ENCODE measurements around the gene OR2H1. TPM values are rescaled to one million over a fixed set of nuclear protein-coding genes. Genes with fewer than 3 reads are reported as not detected.

OR2H1 gene
- total RNA-seq (not detected), polyA plus RNA-seq (not detected)
- long read RNA-seq, donor 1, result 0 reads
- long read RNA-seq, donor 2, result 0 reads
- long read RNA-seq, donor 3, result 0 reads
- long read RNA-seq, donor 4, result 0 reads
- long read RNA-seq, donor 5, result 0 reads
- long read RNA-seq, donor 6, result 0 reads
- long read RNA-seq, donor 7, result 0 reads
- long read RNA-seq, donor 8, result 0 reads
- long read RNA-seq, donor 9, result 0 reads
- long read RNA-seq, donor 10, result 0 reads

GRCh38 chr6:29456971-29457370 is at the start of gene OR2H1, which contains the start of gene OR11A1:
TSS of gene OR2H1 (plus strand) at chr6:29457155. CDS start at chr6:29461770, 4,615 bp downstream.
TSS of gene OR11A1 (minus strand) at chr6:29457071. CDS start at chr6:29427641, 29,430 bp downstream.
- H3K9me3 ChIP-seq (replicated peaks in 1 of 3), result no peaks in the 10 kb centered on the region

GRCh38 chr6:29414588-29414987 is 42.4 kb upstream of the OR2H1 start, which contains the start of gene OR12D1:
TSS of gene OR12D1 (plus strand) at chr6:29414928.
- intact Hi-C loops (cut with DNase I), result no loop called here
- Histone ChIP-seq H3K4me3 (no peak within 1 kb of the TSS), H3K36me3 (replicated peaks in 1 of 2) (no peaks in the 10 kb centered on the region)

More at GRCh38 chr6:29456971-29457370, at the start of gene OR2H1, which contains the start of gene OR11A1:
- Histone ChIP-seq H3K36me3 (replicated peaks in 1 of 2) (no peaks in the 10 kb centered on the region), H3K4me3 (no peak within 1 kb of the TSS), H3K4me1 (replicated peaks in 1 of 2) (no peaks in the 10 kb centered on the region), H3K27ac (no peak within 1 kb of the TSS), H3K27me3 (no peaks in the 10 kb centered on the region)
- WGBS, 4 donors, result 46 to 60% (median 54%) methylated on average over 2 of the region's 2 CpGs
- no peak for DNase-seq
- TF ChIP-seq POLR2A (IDR thresholded peaks at IDR 0.05) (no peak), CTCF (IDR thresholded peaks at IDR 0.05) (no peak)
- intact Hi-C loops (cut with DNase I), result no loop called here

GRCh38 chr6:29419516-29419915 is 37.4 kb upstream of the OR2H1 start:
- TF ChIP-seq CTCF (IDR thresholded peaks at IDR 0.05), result no peak
- no peak for TF ChIP-seq POLR2A (IDR thresholded peaks at IDR 0.05)
- H3K4me3 ChIP-seq, result no peak overlapping the region
- intact Hi-C loops (cut with DNase I), result no loop called here

More at GRCh38 chr6:29414588-29414987, 42.4 kb upstream of the OR2H1 start, which contains the start of gene OR12D1:
- Histone ChIP-seq H3K9me3 (replicated peaks in 1 of 3) (no peaks in the 10 kb centered on the region), H3K27ac (no peak within 1 kb of the TSS), H3K4me1 (replicated peaks in 1 of 2) (no peaks in the 10 kb centered on the region), H3K27me3 (no peaks in the 10 kb centered on the region)
- no peak for DNase-seq
- TF ChIP-seq CTCF (IDR thresholded peaks at IDR 0.05) (no peak), POLR2A (IDR thresholded peaks at IDR 0.05) (no peak)

GRCh38 chr6:29424168-29424567 is 32.8 kb upstream of the OR2H1 start:
- Histone ChIP-seq H3K4me3 (no peak overlapping the region), H3K27ac (no peak overlapping the region), H3K9me3 (replicated peaks in 1 of 3) (no peaks in the 10 kb centered on the region), H3K27me3 (no peaks in the 10 kb centered on the region), H3K4me1 (replicated peaks in 1 of 2) (no peaks in the 10 kb centered on the region), H3K36me3 (replicated peaks in 1 of 2) (no peaks in the 10 kb centered on the region)
- intact Hi-C loops (cut with DNase I), result no loop called here
- no peak for TF ChIP-seq CTCF (IDR thresholded peaks at IDR 0.05)
- TF ChIP-seq POLR2A (IDR thresholded peaks at IDR 0.05), result no peak
- DNase-seq, result no peak
- WGBS, 4 donors, result 75 to 80% (median 77%) methylated on average over 2 of the region's 2 CpGs

More at GRCh38 chr6:29419516-29419915, 37.4 kb upstream of the OR2H1 start:
- Histone ChIP-seq H3K9me3 (replicated peaks in 1 of 3) (no peaks in the 10 kb centered on the region), H3K4me1 (replicated peaks in 1 of 2) (no peaks in the 10 kb centered on the region), H3K36me3 (replicated peaks in 1 of 2) (no peaks in the 10 kb centered on the region), H3K27ac (no peak overlapping the region), H3K27me3 (no peaks in the 10 kb centered on the region)
- no peak for DNase-seq
- WGBS, 4 donors, result 61 to 80% (median 70%) methylated on average over 3 of the region's 3 CpGs

Data from adrenal gland (tissue), 19 donors.